Type B pancreatic cell (in vitro differentiated cells): ENCODE results near the gene SSTR1. TPM values are rescaled to one million over a fixed set of nuclear protein-coding genes. Genes with fewer than 3 reads are reported as not detected.

Experiments used
- DNase-seq: peaks from one replicate; pipeline ENCODE4 v3.0.0; 2021; ENCODE audit warnings: mixed read lengths; ENCODE audit not compliant: unreplicated experiment; ENCODE audit errors: extremely low spot score
- H3K27ac Mint-ChIP-seq: 2 replicates; pipeline ENCODE4 v1.8.0; 2021; ENCODE audit warnings: mild to moderate bottlenecking, mixed read lengths
- H3K27me3 Mint-ChIP-seq: 2 replicates; pipeline ENCODE4 v1.8.0; 2021; ENCODE audit warnings: mixed read lengths
- H3K36me3 Mint-ChIP-seq: 2 replicates; pipeline ENCODE4 v1.8.0; 2021; ENCODE audit warnings: mixed read lengths
- H3K4me1 Mint-ChIP-seq: one replicate; pipeline ENCODE4 v1.8.0; 2021; ENCODE audit warnings: mixed read lengths; ENCODE audit not compliant: unreplicated experiment
- H3K4me3 Mint-ChIP-seq: 2 replicates; pipeline ENCODE4 v1.8.0; 2021; ENCODE audit warnings: mild to moderate bottlenecking, mixed read lengths
- H3K9me3 Mint-ChIP-seq: 2 replicates; pipeline ENCODE4 v1.8.0; 2021; ENCODE audit warnings: mixed read lengths
- total RNA-seq: library from RNA; stranded (reverse); gene quantifications from 2 replicates; pipeline ENCODE4 v1.2.1, GENCODE V29; 2021; ENCODE audit warnings: low replicate concordance
- TF ChIP-seq, protein P1 (sequence below): fragments of 200-600 bp; sonication (generic); conservative IDR thresholded peaks from 2 replicates; pipeline ENCODE4 v1.5.0; 2021; ENCODE audit warnings: antibody characterized with exemption, mild to moderate bottlenecking

SSTR1 gene
- total RNA-seq, 1 donor from 2014 or later: 11.0 TPM

DNA sequence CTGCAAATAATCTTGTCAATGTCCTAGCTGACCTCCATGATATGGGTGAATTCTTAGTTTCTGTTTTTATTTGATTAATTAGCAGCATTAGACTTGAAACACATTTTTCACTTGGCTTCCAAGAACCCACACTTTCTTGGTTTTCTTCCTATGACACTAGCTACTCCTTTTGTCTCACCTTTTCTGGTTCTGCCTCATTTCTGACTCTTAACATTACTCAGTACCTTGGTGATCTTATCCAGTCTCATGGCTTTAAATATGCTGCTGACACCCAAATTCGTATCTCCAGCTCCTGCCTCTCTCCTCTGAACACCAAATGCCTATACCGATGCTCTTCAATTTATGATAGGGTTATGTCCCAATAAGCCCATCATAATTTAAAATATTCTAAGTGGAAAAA, 32.0 kb upstream of the SSTR1 start:
- no peaks in the 10 kb centered on the region for H3K27me3 Mint-ChIP-seq
- no peak overlapping the region for H3K27ac Mint-ChIP-seq
- no peak overlapping the region for H3K4me3 Mint-ChIP-seq
- H3K4me1 Mint-ChIP-seq: no peaks in the 10 kb centered on the region
- no peak for DNase-seq
- H3K9me3 Mint-ChIP-seq: peaks cover 6% of the 10 kb centered on the region
- TF ChIP-seq, protein P1, sequence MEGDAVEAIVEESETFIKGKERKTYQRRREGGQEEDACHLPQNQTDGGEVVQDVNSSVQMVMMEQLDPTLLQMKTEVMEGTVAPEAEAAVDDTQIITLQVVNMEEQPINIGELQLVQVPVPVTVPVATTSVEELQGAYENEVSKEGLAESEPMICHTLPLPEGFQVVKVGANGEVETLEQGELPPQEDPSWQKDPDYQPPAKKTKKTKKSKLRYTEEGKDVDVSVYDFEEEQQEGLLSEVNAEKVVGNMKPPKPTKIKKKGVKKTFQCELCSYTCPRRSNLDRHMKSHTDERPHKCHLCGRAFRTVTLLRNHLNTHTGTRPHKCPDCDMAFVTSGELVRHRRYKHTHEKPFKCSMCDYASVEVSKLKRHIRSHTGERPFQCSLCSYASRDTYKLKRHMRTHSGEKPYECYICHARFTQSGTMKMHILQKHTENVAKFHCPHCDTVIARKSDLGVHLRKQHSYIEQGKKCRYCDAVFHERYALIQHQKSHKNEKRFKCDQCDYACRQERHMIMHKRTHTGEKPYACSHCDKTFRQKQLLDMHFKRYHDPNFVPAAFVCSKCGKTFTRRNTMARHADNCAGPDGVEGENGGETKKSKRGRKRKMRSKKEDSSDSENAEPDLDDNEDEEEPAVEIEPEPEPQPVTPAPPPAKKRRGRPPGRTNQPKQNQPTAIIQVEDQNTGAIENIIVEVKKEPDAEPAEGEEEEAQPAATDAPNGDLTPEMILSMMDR: no peak
- no peaks in the 10 kb centered on the region for H3K36me3 Mint-ChIP-seq

- TF ChIP-seq, protein P1: no peak
- Mint-ChIP-seq H3K36me3 (no peaks in the 10 kb centered on the region), H3K27ac (no peak overlapping the region), H3K9me3 (peaks cover 6% of the 10 kb centered on the region), H3K27me3 (no peaks in the 10 kb centered on the region), H3K4me1 (no peaks in the 10 kb centered on the region), H3K4me3 (no peak overlapping the region)
- DNase-seq: no peak
Observed at GRCh38 chr14:38176379-38176778, 31.3 kb upstream of the SSTR1 start.

GRCh38 chr14:38184132-38184531, 23.6 kb upstream of the SSTR1 start:
- TF ChIP-seq, protein P1: no peak
- peaks cover 3% of the 10 kb centered on the region for H3K9me3 Mint-ChIP-seq
- H3K27me3 Mint-ChIP-seq: peaks cover 18% of the 10 kb centered on the region
- H3K36me3 Mint-ChIP-seq: no peaks in the 10 kb centered on the region
- no peaks in the 10 kb centered on the region for H3K4me1 Mint-ChIP-seq
- no peak for DNase-seq
- H3K27ac Mint-ChIP-seq: no peak overlapping the region
- H3K4me3 Mint-ChIP-seq: no peak overlapping the region

DNA sequence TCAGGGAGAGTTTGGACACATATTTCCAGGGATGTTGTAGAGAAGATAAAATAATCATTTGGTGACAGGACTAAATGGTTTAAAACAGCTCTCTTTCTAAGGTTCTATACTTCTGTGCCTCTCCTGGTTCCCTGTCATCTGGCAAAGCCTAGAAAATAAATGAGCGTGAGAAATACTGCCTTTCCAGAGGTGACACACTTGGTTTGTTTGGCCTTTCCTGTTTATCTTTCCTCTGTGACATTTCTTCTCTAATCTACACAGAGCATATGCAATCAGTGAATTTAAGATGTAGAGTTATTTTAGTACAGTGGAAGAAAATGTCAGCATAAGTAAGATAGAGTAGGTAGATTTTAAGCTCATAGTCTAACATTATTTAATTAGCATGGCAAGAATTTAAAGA, 22.0 kb upstream of the SSTR1 start:
- Mint-ChIP-seq H3K27ac (no peak overlapping the region), H3K9me3 (no peaks in the 10 kb centered on the region), H3K27me3 (peaks cover 32% of the 10 kb centered on the region), H3K4me3 (no peak overlapping the region), H3K36me3 (no peaks in the 10 kb centered on the region), H3K4me1 (no peaks in the 10 kb centered on the region)
- TF ChIP-seq, protein P1: no peak
- DNase-seq: no peak

GRCh38 chr14:38186216-38186615, 21.5 kb upstream of the SSTR1 start:
- no peak for DNase-seq
- Mint-ChIP-seq H3K4me3 (no peak overlapping the region), H3K4me1 (no peaks in the 10 kb centered on the region)

More at GRCh38 chr14:38186216-38186615, 21.5 kb upstream of the SSTR1 start:
- H3K27me3 Mint-ChIP-seq: peaks cover 38% of the 10 kb centered on the region
- H3K36me3 Mint-ChIP-seq: no peaks in the 10 kb centered on the region
- H3K27ac Mint-ChIP-seq: no peak overlapping the region
- TF ChIP-seq, protein P1: no peak
- no peaks in the 10 kb centered on the region for H3K9me3 Mint-ChIP-seq
